ENCODE measurements around the gene MALL. TPM values are rescaled to one million over a fixed set of nuclear protein-coding genes. Genes with fewer than 3 reads are reported as not detected.

Gene MALL
- total and polyA plus RNA-seq, 2 experiments from 2014 or later = 0.21 TPM; not detected in 1

DNA sequence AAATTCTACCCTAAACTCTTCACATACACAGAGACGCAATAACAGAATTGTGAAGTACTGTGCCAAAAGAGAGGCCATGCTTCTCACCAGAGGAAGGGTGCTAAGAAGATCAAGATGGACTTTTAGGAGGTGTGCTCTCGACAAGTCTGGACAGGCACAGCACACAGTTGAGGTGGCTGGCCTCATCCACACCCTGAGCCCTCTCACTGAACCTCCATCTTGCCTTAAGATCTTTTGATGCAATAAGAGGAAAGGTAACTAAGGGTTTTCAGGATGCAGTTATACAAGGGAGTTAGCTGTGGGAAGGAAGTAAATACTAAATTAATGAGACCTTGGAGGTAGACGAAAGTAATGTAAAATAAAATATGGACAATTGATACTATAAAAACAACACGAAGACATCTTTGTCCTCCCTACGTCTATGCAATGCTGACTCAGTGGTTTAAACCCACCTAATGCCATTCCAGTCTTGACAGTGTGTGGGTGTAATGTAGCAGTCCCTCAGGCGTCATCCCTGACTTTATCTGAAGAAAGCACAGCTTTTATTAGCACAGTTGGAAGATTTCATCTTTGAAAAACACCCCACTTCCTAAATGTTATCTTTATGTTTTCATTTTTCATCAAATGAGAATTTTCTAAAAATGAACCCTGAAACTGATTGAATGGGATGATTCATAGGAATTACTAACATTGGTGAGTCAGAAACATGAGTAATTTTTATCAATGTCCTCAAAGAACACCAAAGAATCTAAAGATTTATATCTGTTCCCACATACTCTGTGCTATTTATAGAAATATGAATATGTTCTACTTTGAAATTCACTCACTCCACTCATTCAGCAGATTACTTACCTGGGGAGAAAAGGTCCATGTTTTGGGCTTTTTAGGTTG lies 34.0 kb upstream of the MALL start:
- no peaks in the 10 kb centered on the region for H3K27me3 ChIP-seq
- H3K27ac ChIP-seq = no peak overlapping the region
- H3K36me3 ChIP-seq = no peaks in the 10 kb centered on the region

GRCh38 chr2:110146945-110147332 lies 31.3 kb upstream of the MALL start:
- H3K27ac ChIP-seq = no peak overlapping the region
- TF ChIP-seq, protein P1, sequence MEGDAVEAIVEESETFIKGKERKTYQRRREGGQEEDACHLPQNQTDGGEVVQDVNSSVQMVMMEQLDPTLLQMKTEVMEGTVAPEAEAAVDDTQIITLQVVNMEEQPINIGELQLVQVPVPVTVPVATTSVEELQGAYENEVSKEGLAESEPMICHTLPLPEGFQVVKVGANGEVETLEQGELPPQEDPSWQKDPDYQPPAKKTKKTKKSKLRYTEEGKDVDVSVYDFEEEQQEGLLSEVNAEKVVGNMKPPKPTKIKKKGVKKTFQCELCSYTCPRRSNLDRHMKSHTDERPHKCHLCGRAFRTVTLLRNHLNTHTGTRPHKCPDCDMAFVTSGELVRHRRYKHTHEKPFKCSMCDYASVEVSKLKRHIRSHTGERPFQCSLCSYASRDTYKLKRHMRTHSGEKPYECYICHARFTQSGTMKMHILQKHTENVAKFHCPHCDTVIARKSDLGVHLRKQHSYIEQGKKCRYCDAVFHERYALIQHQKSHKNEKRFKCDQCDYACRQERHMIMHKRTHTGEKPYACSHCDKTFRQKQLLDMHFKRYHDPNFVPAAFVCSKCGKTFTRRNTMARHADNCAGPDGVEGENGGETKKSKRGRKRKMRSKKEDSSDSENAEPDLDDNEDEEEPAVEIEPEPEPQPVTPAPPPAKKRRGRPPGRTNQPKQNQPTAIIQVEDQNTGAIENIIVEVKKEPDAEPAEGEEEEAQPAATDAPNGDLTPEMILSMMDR (IDR thresholded peaks at IDR 0.05; ENCODE audit: low read depth, low read length) = no peak
- DNase-seq (ENCODE audit: low read depth in 1 of 2, low spot score in 1 of 2) = no peak
- no peak overlapping the region for H3K4me3 ChIP-seq
- H3K27me3 ChIP-seq = no peaks in the 10 kb centered on the region
- H3K36me3 ChIP-seq = no peaks in the 10 kb centered on the region
- H3K4me1 ChIP-seq (ENCODE audit: low read depth) = no peaks in the 10 kb centered on the region
- H3K9me3 ChIP-seq (ENCODE audit: low read depth) = no peaks in the 10 kb centered on the region

More for the DNA sequence above, 34.0 kb upstream of the MALL start:
- Histone ChIP-seq H3K4me1 (ENCODE audit: low read depth) (no peaks in the 10 kb centered on the region), H3K9me3 (ENCODE audit: low read depth) (no peaks in the 10 kb centered on the region), H3K4me3 (no peak overlapping the region)
- TF ChIP-seq, protein P1 (IDR thresholded peaks at IDR 0.05; ENCODE audit: low read depth, low read length) = no peak
- DNase-seq (ENCODE audit: low read depth in 1 of 2, low spot score in 1 of 2) = peak in 1 of 2 donors; percentile 81

DNA sequence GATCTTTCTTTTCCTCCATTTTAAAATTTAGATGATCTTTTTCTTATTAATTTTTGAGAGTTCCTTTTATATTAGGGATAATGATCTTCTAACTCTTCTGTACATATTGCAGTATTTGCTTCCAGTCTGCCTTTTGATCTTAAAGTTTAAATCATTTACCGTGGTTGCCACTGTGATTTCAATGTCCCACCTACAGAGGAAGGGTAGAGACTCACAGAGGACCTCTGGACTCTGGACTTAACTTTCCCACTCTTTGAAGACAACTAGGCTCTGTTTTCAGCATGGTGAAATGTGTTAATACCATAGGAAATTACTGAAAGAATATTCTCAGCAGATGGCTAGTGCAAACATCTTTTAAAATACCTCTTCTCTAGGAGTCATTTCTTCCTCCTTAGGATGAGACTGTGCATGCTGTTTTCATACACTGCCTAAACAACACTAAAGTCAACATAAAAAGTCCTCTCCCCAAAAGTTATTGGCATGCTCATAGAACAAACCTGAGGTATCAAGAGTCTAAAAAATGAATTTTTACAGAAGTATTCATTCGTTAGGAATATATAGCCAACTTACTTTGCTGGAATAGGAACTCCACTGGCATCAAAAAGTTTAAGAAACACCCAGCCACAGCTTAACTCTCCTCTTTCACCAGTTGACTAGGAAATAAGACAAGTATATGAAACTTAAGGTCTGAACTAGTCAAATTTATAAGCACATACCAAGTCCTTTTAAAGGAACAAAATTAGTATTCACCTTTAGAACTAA lies 30.7 kb upstream of the MALL start:
- TF ChIP-seq, protein P1 (IDR thresholded peaks at IDR 0.05; ENCODE audit: low read depth, low read length) = no peak
- Histone ChIP-seq H3K9me3 (ENCODE audit: low read depth) (no peaks in the 10 kb centered on the region), H3K4me3 (no peak overlapping the region), H3K4me1 (ENCODE audit: low read depth) (no peaks in the 10 kb centered on the region), H3K36me3 (no peaks in the 10 kb centered on the region), H3K27ac (no peak overlapping the region), H3K27me3 (no peaks in the 10 kb centered on the region)
- DNase-seq (ENCODE audit: low read depth in 1 of 2, low spot score in 1 of 2) = no peak

- Histone ChIP-seq H3K36me3 (no peaks in the 10 kb centered on the region), H3K27ac (no peak overlapping the region), H3K4me1 (ENCODE audit: low read depth) (no peaks in the 10 kb centered on the region), H3K4me3 (no peak overlapping the region), H3K27me3 (no peaks in the 10 kb centered on the region), H3K9me3 (ENCODE audit: low read depth) (no peaks in the 10 kb centered on the region)
- DNase-seq (ENCODE audit: low read depth in 1 of 2, low spot score in 1 of 2) = no peak
- TF ChIP-seq, protein P1 (IDR thresholded peaks at IDR 0.05; ENCODE audit: low read depth, low read length) = no peak
Measured at GRCh38 chr2:110143982-110144381, 28.4 kb upstream of the MALL start.

DNA sequence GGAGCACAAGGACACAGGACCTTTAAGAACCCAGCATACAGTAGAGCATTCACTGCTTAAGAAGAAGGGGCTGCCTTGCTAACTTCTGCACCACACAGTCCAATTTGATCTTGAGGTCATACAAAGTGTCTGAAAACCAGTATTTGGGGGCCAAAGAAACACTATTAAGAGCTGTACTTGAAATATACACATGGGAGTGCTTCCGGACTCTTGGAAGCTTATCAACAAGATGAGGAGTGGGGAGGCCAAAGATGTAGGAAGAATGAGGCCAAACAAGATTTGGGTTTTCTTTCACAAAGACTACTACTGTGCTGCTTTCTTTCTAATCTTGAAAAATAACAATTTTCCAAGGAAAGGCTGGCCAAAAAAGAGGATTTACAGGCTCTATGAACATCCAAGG lies 24.8 kb upstream of the MALL start:
- TF ChIP-seq, protein P1 (IDR thresholded peaks at IDR 0.05; ENCODE audit: low read depth, low read length) = no peak
- Histone ChIP-seq H3K9me3 (ENCODE audit: low read depth) (no peaks in the 10 kb centered on the region), H3K27ac (no peak overlapping the region), H3K27me3 (peaks cover 6% of the 10 kb centered on the region), H3K4me1 (ENCODE audit: low read depth) (no peaks in the 10 kb centered on the region), H3K4me3 (no peak overlapping the region), H3K36me3 (no peaks in the 10 kb centered on the region)
- DNase-seq (ENCODE audit: low read depth in 1 of 2, low spot score in 1 of 2) = no peak
